Measurements from ENCODE around the gene TMEM225B.
"Not testable (repeated sequence)": the region's sequence is repeated elsewhere in the genome, so short reads cannot be mapped to it uniquely, and the experiment has no call there.

The TMEM225B gene, protein sequence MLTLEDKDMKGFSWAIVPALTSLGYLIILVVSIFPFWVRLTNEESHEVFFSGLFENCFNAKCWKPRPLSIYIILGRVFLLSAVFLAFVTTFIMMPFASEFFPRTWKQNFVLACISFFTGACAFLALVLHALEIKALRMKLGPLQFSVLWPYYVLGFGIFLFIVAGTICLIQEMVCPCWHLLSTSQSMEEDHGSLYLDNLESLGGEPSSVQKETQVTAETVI

DNA sequence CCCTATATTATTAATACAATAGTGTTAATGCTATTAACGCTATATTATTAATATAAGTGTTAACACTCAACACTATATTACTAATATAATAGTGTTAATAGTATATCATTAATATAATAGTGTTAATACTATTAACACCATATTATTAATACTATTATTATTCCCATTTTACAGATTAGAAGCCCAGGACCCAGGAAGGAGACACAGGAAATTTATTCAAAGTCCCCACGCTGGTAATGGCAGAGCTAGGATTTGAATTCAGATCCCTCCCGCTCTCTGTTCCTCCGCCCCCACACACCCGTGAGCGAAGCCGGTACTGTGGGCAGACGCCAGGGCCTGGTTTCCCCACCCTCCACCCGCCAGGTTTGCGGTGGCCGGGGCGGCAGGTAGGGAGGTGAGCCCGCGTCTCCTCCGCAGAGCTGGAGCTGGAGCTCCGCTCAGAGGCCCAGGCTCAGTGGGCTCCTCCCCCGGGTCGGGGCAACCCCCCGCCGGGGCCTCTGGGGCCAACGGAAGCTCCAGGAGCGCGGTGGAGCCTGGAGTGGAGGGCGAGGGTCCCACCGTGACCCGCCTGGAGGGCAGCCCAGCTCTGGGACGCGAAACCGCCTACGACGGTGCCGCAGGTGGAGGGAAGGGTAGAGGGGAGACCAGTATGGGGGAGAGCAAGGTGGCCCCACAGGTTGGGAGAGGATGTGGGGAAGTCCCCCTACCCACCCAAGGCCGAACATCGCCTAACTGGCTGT, at the start of gene TMEM225B:
Gene TMEM225B, plus strand, starts transcription at position 506 of the 740 bp plus-strand sequence. CDS start 6,122 bp downstream, outside the sequence.
- H3K4me3 ChIP-seq (ENCODE audit: low read length) = no peak within 1 kb of the TSS
- TF ChIP-seq ZNF274 (IDR thresholded peaks at IDR 0.05; ENCODE audit: low read depth, low read length) = no peak

DNA sequence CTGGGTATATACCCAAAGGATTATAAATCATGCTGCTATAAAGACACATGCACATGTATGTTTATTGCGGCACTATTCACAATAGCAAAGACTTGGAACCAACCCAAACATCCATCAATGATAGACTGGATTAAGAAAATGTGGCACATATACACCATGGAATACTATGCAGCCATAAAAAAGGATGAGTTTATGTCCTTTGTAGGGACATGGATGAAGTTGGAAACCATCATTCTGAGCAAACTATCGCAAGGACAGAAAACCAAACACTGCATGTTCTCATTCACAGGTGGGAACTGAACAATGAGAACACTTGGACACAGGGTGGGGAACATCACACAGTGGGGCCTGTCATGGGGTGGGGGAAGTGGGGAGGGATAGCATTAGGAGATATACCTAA, 48.5 kb upstream of the TMEM225B start:
- not testable (repeated sequence) for H3K4me3 ChIP-seq (ENCODE audit: low read length)

DNA sequence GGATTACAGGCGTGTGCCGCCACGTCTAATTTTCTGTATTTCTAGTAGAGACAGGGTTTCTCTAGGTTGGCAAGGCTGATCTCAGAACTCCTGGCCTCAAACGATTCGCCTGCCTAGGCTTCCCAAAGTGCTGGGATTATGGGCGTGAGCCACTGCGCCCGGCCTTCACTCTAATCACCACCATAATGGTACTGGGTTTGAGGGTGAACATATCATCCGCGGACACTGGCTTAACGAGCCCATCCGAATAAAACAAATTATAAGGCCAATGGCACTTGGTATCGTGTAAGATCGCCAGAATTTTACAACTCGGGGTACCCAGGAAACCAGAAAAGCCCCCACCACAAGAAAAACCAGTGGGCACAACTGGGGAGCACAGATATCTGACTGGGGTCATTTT, 46.7 kb upstream of the TMEM225B start:
- TF ChIP-seq ZNF274 (IDR thresholded peaks at IDR 0.05; ENCODE audit: low read depth, low read length) = no peak
- H3K4me3 ChIP-seq (ENCODE audit: low read length) = peak overlapping the region; percentile 96

DNA sequence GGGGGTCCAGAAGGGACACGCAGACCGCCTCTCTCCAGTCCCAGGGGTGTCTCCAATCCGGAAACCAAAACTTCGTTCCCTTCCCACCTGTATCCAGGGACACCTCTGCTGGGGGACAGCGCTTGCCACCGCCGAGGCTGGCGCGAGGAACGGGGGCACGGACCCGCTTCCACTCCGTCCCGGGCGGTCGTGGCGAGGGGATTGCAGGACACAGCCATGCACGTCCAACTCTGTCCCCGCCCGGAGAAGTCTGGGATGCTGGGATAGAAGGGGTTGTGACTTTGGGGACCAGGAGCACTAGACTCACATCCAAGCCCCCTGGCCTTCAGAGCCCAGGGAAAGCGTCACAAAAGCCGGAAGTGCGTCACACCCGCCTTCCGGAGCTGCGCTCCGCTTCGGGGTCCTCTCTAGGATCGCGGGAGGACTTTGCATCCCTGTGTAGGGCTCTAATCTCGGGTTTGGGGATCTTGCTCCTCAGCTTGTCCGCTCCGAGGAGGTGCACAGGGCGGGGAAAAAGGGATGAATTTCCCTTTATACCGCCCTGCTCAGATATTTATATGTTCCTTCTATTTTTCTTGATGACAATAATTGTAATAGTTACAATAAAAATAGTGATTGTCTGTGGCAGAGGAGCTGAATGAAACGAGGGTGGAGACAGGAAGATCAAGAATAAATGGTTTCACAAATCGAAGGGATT, 46.2 kb upstream of the TMEM225B start, which contains the start of gene FAM200A:
Gene FAM200A, minus strand, starts transcription at position 348 of the 697 bp plus-strand sequence. CDS start 3,707 bp downstream, outside the sequence.
- peak within 1 kb of the TSS; percentile 96 for H3K4me3 ChIP-seq (ENCODE audit: low read length)
- TF ChIP-seq ZNF274 (IDR thresholded peaks at IDR 0.05; ENCODE audit: low read depth, low read length) = no peak

- no peak for TF ChIP-seq ZNF274 (IDR thresholded peaks at IDR 0.05; ENCODE audit: low read depth, low read length)
- no peak overlapping the region for H3K4me3 ChIP-seq (ENCODE audit: low read length)
Measured at GRCh38 chr7:99553039-99553438, 45.0 kb upstream of the TMEM225B start.

DNA sequence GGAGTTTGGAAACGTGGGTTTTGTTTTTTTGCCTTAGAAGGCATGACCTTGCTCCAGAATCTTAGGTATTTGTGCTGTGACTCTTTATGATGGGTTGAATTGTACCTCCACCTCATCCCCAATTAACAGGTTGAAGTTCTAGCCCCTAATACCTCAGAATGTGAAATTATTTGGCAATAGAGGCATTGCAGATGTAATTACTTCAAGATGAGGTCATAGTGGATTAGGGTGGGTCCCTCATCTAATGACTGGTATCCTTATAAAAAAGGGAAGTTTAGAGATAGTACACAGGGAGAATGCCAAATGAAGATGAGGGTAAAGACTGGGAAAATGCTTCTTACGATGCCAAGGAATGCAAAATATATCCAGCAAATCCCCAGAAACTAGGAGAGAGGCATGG, 43.1 kb upstream of the TMEM225B start:
- no peak overlapping the region for H3K4me3 ChIP-seq (ENCODE audit: low read length)
- TF ChIP-seq ZNF274 (IDR thresholded peaks at IDR 0.05; ENCODE audit: low read depth, low read length) = no peak

DNA sequence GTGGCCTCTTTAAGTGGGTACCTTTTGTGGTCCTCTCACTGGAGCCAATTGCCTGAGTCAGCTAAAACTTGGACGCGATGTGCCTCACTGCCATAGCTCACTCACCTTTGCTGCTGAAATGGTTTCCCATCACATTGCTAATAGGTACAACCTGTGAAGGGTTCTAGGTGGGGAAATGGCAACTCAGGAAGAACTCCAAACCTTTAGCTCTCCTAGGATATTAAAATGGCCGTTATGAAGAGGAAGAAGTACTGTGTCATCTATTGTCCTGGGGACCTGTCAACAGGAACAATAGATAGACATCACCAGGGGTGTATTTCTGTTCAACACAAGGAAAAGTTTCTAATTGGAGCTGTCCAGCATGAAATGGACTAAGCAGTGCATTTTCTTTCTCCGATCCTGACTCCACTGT, 40.9 kb upstream of the TMEM225B start:
- no peak for TF ChIP-seq ZNF274 (IDR thresholded peaks at IDR 0.05; ENCODE audit: low read depth, low read length)
- peak overlapping the region; percentile 97 for H3K4me3 ChIP-seq (ENCODE audit: low read length)

GRCh38 chr7:99557940-99558305, 40.1 kb upstream of the TMEM225B start:
- H3K4me3 ChIP-seq (ENCODE audit: low read length) = peak overlapping the region; percentile 97
- TF ChIP-seq ZNF274 (IDR thresholded peaks at IDR 0.05; ENCODE audit: low read depth, low read length) = no peak

DNA sequence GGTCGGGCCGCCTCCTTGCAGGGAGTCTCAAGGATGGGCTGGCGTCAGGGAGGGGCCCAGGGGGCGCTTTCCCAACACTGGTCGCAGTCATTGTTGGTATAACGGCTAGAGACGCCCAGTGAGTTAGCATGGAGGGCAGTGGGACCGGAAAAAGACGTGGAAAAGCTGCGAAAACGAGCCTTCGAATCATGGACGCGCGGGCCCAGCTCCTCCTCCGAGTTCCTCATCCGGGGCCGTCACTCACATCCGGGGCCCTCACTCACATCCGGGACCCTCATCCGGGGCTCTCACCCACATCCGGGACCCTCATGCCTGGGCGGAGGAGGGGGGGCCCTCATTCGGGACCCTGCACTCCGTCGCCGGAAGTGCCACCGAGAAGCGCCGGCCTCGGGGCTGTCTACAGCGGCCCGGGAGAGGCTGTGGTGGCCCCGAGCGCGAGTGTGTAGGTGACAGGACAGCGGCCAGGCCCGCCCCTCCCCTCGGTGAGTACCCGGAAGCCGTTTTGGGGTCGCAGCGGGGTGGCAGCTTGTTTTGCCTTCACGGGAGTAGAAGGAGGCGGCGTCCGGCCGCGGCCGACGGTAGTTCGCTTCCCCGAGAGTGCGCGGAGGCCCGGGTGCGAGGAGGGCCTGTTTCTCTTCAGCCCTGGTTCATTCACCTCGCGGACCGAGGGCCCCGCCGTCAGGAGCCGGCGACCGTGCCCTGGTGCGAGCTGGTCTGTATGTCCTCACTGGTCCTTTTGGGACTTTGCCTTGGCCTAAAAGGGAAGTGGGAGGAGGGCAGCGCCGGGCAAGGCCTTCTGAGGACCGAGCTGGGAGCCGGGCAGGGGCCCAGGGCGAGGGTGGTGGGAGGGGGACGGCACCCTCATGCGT, 39.5 kb upstream of the TMEM225B start, which contains the start of gene ZNF655:
Gene ZNF655, plus strand, starts transcription at position 337 of the 869 bp plus-strand sequence. CDS start 1,918 bp downstream, outside the sequence.
- peak within 1 kb of the TSS; percentile 97 for H3K4me3 ChIP-seq (ENCODE audit: low read length)
- no peak for TF ChIP-seq ZNF274 (IDR thresholded peaks at IDR 0.05; ENCODE audit: low read depth, low read length)

GRCh38 chr7:99559175-99559915, 38.7 kb upstream of the TMEM225B start:
- peak overlapping the region; percentile 97 for H3K4me3 ChIP-seq (ENCODE audit: low read length)

DNA sequence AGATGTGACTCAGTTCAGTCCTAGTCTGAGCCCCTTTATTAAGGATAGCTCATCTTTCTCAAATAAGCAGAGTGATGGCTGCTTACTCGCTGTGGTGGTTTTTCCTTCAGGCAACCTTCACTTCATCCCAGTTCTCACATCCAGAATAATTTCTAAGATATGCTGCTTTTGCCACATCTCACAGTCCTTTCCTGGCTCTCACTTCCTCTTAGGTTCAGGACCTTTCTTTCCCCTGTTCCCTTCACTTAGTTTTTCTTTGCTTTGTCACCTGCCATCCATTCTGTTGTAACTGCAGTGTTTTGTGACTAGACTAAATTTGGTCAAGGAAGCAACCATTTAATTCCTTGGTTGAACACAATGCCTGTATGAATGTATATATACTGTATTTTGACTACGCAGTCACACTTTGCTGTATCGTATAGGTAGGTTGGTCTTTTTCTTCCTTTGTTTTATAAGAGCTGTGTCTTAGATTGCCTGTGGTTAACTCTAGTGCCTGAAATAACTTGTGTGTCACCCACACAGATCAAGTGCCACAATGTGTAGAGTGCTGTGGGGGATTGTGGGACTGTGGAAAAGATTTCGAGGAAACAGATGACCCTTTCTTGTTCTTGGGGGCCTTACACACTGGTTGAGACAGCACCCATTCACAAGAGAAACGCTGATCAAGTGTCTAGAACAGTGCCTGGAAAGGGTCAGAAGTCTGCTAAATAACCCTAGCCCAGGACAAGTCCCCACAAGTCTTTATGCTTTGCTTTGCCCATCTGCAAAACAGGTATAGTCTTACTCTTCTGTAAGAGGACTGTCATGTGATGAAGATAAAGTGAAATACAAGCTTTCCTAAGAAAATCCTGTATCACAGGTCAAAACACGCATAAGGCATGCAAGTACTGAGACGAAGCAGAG, 37.0 kb upstream of the TMEM225B start:
- H3K4me3 ChIP-seq (ENCODE audit: low read length) = no peak overlapping the region
- no peak for TF ChIP-seq ZNF274 (IDR thresholded peaks at IDR 0.05; ENCODE audit: low read depth, low read length)

More at GRCh38 chr7:99559175-99559915, 38.7 kb upstream of the TMEM225B start:
- TF ChIP-seq ZNF274 (IDR thresholded peaks at IDR 0.05; ENCODE audit: low read depth, low read length) = no peak

DNA sequence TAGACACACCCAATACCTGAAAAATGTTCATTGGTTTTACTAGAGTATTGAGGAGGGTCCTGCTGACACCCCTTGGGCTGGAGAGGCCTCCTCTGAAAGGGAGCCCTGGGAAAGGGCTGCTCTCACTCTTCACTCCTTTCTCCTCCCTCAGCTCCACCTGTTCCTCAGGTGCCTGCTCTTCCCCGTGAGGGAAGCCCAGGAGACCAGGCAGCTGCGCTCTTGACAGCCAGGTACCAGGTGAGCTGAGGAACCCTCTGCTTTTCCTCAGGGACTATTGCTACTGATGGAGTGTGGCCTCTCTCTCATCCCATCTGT, 36.4 kb upstream of the TMEM225B start:
- no peak overlapping the region for H3K4me3 ChIP-seq (ENCODE audit: low read length)
- TF ChIP-seq ZNF274 (IDR thresholded peaks at IDR 0.05; ENCODE audit: low read depth, low read length) = no peak
